Adipose tissue (tissue), 3 donors: ENCODE measurements around the gene PLEKHG4. TPM values are rescaled to one million over a fixed set of nuclear protein-coding genes. Genes with fewer than 3 reads are reported as not detected.

Source experiments
- H3K27ac ChIP-seq: one replicate; pipeline ENCODE4 v1.5.1; 2013; ENCODE audit warnings: low read depth, low read length
- WGBS, 3 donors: extraction: QIAGEN DNeasy Blood & Tissue Kit; methylation state at CpG; one replicate each; pipeline ENCODE4 v1.1.7; 2013; 5-methylcytosine and 5-hydroxymethylcytosine counted together
- polyA plus RNA-seq, 3 donors: library from polyadenylated mRNA; stranded (reverse); fragments of 200-250 nt; gene quantifications; one replicate each; pipeline ENCODE4 v1.2.3, GENCODE V29; 2013
- donor health status: healthy with polysubstance abuse.
- donor health status: Bipolar disorder and iron deficiency.
- donor health status: healthy.

Gene PLEKHG4
- polyA plus RNA-seq, 3 donors = 5.6 to 12.6 (median 11.6) TPM

GRCh38 chr16:67304020-67304419 lies 24.7 kb downstream of the PLEKHG4 start:
- WGBS, 3 donors = 68 to 94% (median 88%) methylated on average over 1 of the region's 1 CpG
- no peak overlapping the region for H3K27ac ChIP-seq

- 87 to 92% (median 89%) methylated on average over 13 of the region's 13 CpGs for WGBS, 3 donors
- H3K27ac ChIP-seq = no peak overlapping the region
These were observed 26.1 kb downstream of the PLEKHG4 start for GRCh38 chr16:67305216-67306071.

- 91 to 95% (median 93%) methylated on average over 3 of the region's 3 CpGs for WGBS, 3 donors
- H3K27ac ChIP-seq = no peak overlapping the region
These were observed 31.2 kb downstream of the PLEKHG4 start for GRCh38 chr16:67310561-67310960.

- 52 to 73% (median 60%) methylated on average over 5 of the region's 5 CpGs for WGBS, 3 donors
- no peak overlapping the region for H3K27ac ChIP-seq
These were observed 32.5 kb downstream of the PLEKHG4 start for GRCh38 chr16:67311607-67312488.

- no peak overlapping the region for H3K27ac ChIP-seq
These were observed 33.4 kb downstream of the PLEKHG4 start for GRCh38 chr16:67312719-67313118.

GRCh38 chr16:67317853-67318252 lies 38.5 kb downstream of the PLEKHG4 start:
- H3K27ac ChIP-seq = no peak overlapping the region

- 28 to 34% (median 31%) methylated on average over 11 of the region's 11 CpGs for WGBS, 3 donors
- H3K27ac ChIP-seq = no peak overlapping the region
These were observed 46.8 kb downstream of the PLEKHG4 start for GRCh38 chr16:67326115-67326471.

GRCh38 chr16:67326472-67327309 lies 47.4 kb downstream of the PLEKHG4 start, which contains the start of the genes KCTD19 and LRRC36:
TSS of gene KCTD19 (minus strand) at chr16:67326741. CDS start at chr16:67326707, 34 bp downstream.
TSS of gene LRRC36 (plus strand) at chr16:67326815. CDS start at chr16:67326863, 48 bp downstream.
- WGBS, 3 donors = 6 to 10% (median 7%) methylated on average over 61 of the region's 61 CpGs
- H3K27ac ChIP-seq = no peak within 1 kb of the TSS

- whole genome bisulfite sequencing, 3 donors = 56 to 60% (median 56%) methylated on average over 3 of the region's 3 CpGs
- no peak overlapping the region for H3K27ac ChIP-seq
These were observed 48.4 kb downstream of the PLEKHG4 start for GRCh38 chr16:67327743-67328142.

- WGBS, 3 donors = 54 to 77% (median 67%) methylated on average over 5 of the region's 5 CpGs
- no peak overlapping the region for H3K27ac ChIP-seq
These were observed 50.6 kb downstream of the PLEKHG4 start for GRCh38 chr16:67329901-67330300.

GRCh38 chr16:67333315-67333714 lies 54.0 kb downstream of the PLEKHG4 start:
- WGBS, 3 donors = 75 to 85% (median 82%) methylated on average over 2 of the region's 2 CpGs
- H3K27ac ChIP-seq = no peak overlapping the region

- WGBS, 3 donors = 74 to 88% (median 78%) methylated on average over 1 of the region's 1 CpG
- H3K27ac ChIP-seq = no peak overlapping the region
These were observed 56.8 kb downstream of the PLEKHG4 start for GRCh38 chr16:67336116-67336515.

- no peak overlapping the region for H3K27ac ChIP-seq
- WGBS, 3 donors = 95% methylated on average over 1 of the region's 1 CpG
These were observed 57.3 kb downstream of the PLEKHG4 start for GRCh38 chr16:67336648-67337047.

Other genes with a start within 250 kb of the PLEKHG4 start
- gene PHAF1, start 169.6 kb upstream of the PLEKHG4 start, polyA plus RNA-seq = 1 to 10 TPM; 4.6 to 6.8 (median 6.6) TPM
- 1 to 10 TPM; 2.5 to 6.7 (median 5.0) TPM for gene B3GNT9, start 128.5 kb upstream of the PLEKHG4 start, polyA plus RNA-seq
- gene TRADD, start 119.6 kb upstream of the PLEKHG4 start, polyA plus RNA-seq = 10 to 100 TPM; 18.0 to 30.0 (median 20.6) TPM
- gene FBXL8, start 119.6 kb upstream of the PLEKHG4 start, polyA plus RNA-seq = 10 to 100 TPM; 10.3 to 36.7 (median 15.3) TPM
- gene HSF4, start 114.8 kb upstream of the PLEKHG4 start, polyA plus RNA-seq = 10 to 100 TPM; 30.3 to 62.2 (median 42.1) TPM
- 10 to 100 TPM; 31.0 to 62.3 (median 34.3) TPM for gene NOL3, start 109.0 kb upstream of the PLEKHG4 start, polyA plus RNA-seq
- 10 to 100 TPM; 13.0 to 32.0 (median 28.2) TPM for gene MATCAP1, start 95.6 kb upstream of the PLEKHG4 start, polyA plus RNA-seq
- 10 to 100 TPM in 1 of 3 donors, 1 to 10 TPM in 2; 3.1 to 14.4 (median 9.4) TPM for gene EXOC3L1, start 89.4 kb upstream of the PLEKHG4 start, polyA plus RNA-seq
- 10 to 100 TPM; 25.5 to 72.6 (median 52.0) TPM for gene E2F4, start 87.4 kb upstream of the PLEKHG4 start, polyA plus RNA-seq
- 10 to 100 TPM in 1 of 3 donors, 1 to 10 TPM in 2; 1.8 to 35.7 (median 4.5) TPM for gene ELMO3, start 80.4 kb upstream of the PLEKHG4 start, polyA plus RNA-seq
- gene TMEM208, start 52.4 kb upstream of the PLEKHG4 start, polyA plus RNA-seq = 10 to 100 TPM; 65.4 to 77.4 (median 75.5) TPM
- gene FHOD1, start 32.1 kb upstream of the PLEKHG4 start, polyA plus RNA-seq = 10 to 100 TPM; 11.3 to 41.7 (median 33.4) TPM
- gene SLC9A5, start 30.6 kb upstream of the PLEKHG4 start, polyA plus RNA-seq = 1 to 10 TPM in 1 of 3 donors, under 1 TPM in 2; 0.26 to 1.6 (median 0.82) TPM
- gene KCTD19, start 47.2 kb downstream of the PLEKHG4 start, polyA plus RNA-seq = under 1 TPM in 2 of 3 donors, not detected in 1; 0.05 to 0.56 TPM
- gene LRRC36, start 47.3 kb downstream of the PLEKHG4 start, polyA plus RNA-seq = 1 to 10 TPM in 1 of 3 donors, under 1 TPM in 2; 0.15 to 1.1 (median 0.82) TPM
- gene TPPP3, start 114.0 kb downstream of the PLEKHG4 start, polyA plus RNA-seq = 10 to 100 TPM; 11.1 to 33.7 (median 16.8) TPM
- 1 to 10 TPM; 6.8 to 8.9 (median 7.8) TPM for gene ZDHHC1, start 136.9 kb downstream of the PLEKHG4 start, polyA plus RNA-seq
- 1 to 10 TPM; 1.3 to 5.4 (median 2.4) TPM for gene HSD11B2, start 151.6 kb downstream of the PLEKHG4 start, polyA plus RNA-seq
- gene ATP6V0D1, start 201.6 kb downstream of the PLEKHG4 start, polyA plus RNA-seq = 10 to 100 TPM; 34.0 to 77.2 (median 67.3) TPM
- gene AGRP, start 204.0 kb downstream of the PLEKHG4 start, polyA plus RNA-seq = under 1 TPM in 1 of 3 donors, not detected in 2; 0.09 TPM
- 10 to 100 TPM; 26.1 to 74.9 (median 61.1) TPM for gene RIPOR1, start 249.3 kb downstream of the PLEKHG4 start, polyA plus RNA-seq